Neutrophil (primary cell): ENCODE data around the gene KLK2.

Experiments used
- H3K27ac ChIP-seq: fragments of 200-600 bp; sonication (generic); 2 replicates; pipeline ENCODE4 v1.5.1; 2016; ENCODE audit warnings: mild to moderate bottlenecking, moderate library complexity
- H3K27me3 ChIP-seq: fragments of 200-600 bp; sonication (generic); 2 replicates; pipeline ENCODE4 v1.6.0; 2016; ENCODE audit warnings: mild to moderate bottlenecking
- H3K36me3 ChIP-seq: fragments of 200-600 bp; sonication (generic); 2 replicates; pipeline ENCODE4 v1.5.1; 2017
- H3K4me1 ChIP-seq, 2 experiments: fragments of 200-600 bp in 1 of 2; sonication (generic) in 1 of 2; 1 replicate in 1 of 2; 2 replicates in 1 of 2; pipeline versions ENCODE4 v1.5.1 to v1.6.1; 2013 to 2016; ENCODE audit warnings: low read depth in 1 of 2, low read length in 1 of 2, mild to moderate bottlenecking in 1 of 2, moderate library complexity in 1 of 2; ENCODE audit not compliant: control insufficient read depth in 1 of 2, insufficient read depth in 1 of 2
- H3K4me3 ChIP-seq, 2 experiments: fragments of 200-600 bp in 1 of 2; sonication (generic) in 1 of 2; 1 replicate in 1 of 2; 2 replicates in 1 of 2; pipeline ENCODE4 v1.5.1; 2013 to 2016; ENCODE audit warnings: low read depth in 1 of 2, low read length in 1 of 2, mild to moderate bottlenecking in 1 of 2, moderate library complexity in 1 of 2
- H3K9me3 ChIP-seq: fragments of 200-600 bp; sonication (generic); 2 replicates; pipeline ENCODE4 v1.5.1; 2016
- TF ChIP-seq, protein P1 (sequence below): fragments of 200-600 bp; sonication (generic); IDR thresholded peaks from 2 replicates; pipeline ENCODE4 v1.5.1; 2016; ENCODE audit warnings: antibody characterized with exemption

The KLK2 gene

DNA sequence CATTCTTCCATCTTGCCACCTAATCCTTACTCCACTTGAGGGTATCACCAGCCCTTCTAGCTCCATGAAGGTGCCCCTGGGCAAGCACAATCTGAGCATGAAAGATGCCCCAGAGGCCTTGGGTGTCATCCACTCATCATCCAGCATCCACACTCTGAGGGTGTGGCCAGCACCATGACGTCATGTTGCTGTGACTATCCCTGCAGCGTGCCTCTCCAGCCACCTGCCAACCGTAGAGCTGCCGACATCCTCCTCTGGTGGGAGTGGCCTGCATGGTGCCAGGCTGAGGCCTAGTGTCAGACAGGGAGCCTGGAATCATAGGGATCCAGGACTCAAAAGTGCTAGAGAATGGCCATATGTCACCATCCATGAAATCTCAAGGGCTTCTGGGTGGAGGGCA is 21.6 kb upstream of the KLK2 start:
- no peaks in the 10 kb centered on the region for H3K4me1 ChIP-seq
- no peaks in the 10 kb centered on the region for H3K9me3 ChIP-seq
- H3K4me3 ChIP-seq: no peak overlapping the region
- H3K36me3 ChIP-seq: no peaks in the 10 kb centered on the region
- TF ChIP-seq, protein P1, sequence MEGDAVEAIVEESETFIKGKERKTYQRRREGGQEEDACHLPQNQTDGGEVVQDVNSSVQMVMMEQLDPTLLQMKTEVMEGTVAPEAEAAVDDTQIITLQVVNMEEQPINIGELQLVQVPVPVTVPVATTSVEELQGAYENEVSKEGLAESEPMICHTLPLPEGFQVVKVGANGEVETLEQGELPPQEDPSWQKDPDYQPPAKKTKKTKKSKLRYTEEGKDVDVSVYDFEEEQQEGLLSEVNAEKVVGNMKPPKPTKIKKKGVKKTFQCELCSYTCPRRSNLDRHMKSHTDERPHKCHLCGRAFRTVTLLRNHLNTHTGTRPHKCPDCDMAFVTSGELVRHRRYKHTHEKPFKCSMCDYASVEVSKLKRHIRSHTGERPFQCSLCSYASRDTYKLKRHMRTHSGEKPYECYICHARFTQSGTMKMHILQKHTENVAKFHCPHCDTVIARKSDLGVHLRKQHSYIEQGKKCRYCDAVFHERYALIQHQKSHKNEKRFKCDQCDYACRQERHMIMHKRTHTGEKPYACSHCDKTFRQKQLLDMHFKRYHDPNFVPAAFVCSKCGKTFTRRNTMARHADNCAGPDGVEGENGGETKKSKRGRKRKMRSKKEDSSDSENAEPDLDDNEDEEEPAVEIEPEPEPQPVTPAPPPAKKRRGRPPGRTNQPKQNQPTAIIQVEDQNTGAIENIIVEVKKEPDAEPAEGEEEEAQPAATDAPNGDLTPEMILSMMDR: no peak
- no peak overlapping the region for H3K27ac ChIP-seq
- peaks cover 41% of the 10 kb centered on the region for H3K27me3 ChIP-seq

DNA sequence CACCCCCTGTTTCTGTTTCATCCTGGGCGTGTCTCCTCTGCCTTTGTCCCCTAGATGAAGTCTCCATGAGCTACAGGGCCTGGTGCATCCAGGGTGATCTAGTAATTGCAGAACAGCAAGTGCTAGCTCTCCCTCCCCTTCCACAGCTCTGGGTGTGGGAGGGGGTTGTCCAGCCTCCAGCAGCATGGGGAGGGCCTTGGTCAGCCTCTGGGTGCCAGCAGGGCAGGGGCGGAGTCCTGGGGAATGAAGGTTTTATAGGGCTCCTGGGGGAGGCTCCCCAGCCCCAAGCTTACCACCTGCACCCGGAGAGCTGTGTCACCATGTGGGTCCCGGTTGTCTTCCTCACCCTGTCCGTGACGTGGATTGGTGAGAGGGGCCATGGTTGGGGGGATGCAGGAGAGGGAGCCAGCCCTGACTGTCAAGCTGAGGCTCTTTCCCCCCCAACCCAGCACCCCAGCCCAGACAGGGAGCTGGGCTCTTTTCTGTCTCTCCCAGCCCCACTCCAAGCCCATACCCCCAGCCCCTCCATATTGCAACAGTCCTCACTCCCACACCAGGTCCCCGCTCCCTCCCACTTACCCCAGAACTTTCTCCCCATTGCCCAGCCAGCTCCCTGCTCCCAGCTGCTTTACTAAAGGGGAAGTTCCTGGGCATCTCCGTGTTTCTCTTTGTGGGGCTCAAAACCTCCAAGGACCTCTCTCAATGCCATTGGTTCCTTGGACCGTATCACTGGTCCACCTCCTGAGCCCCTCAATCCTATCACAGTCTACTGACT is 18.4 kb upstream of the KLK2 start, which contains the start of gene KLK3:
KLK3 (plus strand) TSS at position 280 of the 775 bp plus-strand sequence; CDS start at position 321, 41 bp downstream.
- Histone ChIP-seq H3K4me3 (no peak within 1 kb of the TSS), H3K4me1 (no peaks in the 10 kb centered on the region), H3K27ac (no peak within 1 kb of the TSS), H3K9me3 (no peaks in the 10 kb centered on the region), H3K36me3 (no peaks in the 10 kb centered on the region), H3K27me3 (peaks cover 53% of the 10 kb centered on the region)
- TF ChIP-seq, protein P1: no peak

DNA sequence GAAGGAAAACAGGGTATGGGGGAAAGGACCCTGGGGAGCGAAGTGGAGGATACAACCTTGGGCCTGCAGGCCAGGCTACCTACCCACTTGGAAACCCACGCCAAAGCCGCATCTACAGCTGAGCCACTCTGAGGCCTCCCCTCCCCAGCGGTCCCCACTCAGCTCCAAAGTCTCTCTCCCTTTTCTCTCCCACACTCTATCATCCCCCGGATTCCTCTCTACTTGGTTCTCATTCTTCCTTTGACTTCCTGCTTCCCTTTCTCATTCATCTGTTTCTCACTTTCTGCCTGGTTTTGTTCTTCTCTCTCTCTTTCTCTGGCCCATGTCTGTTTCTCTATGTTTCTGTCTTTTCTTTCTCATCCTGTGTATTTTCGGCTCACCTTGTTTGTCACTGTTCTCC is 15.9 kb upstream of the KLK2 start:
- Histone ChIP-seq H3K4me3 (no peak overlapping the region), H3K27ac (no peak overlapping the region), H3K36me3 (no peaks in the 10 kb centered on the region), H3K9me3 (no peaks in the 10 kb centered on the region), H3K4me1 (no peaks in the 10 kb centered on the region), H3K27me3 (peaks cover 47% of the 10 kb centered on the region)
- TF ChIP-seq, protein P1: no peak

DNA sequence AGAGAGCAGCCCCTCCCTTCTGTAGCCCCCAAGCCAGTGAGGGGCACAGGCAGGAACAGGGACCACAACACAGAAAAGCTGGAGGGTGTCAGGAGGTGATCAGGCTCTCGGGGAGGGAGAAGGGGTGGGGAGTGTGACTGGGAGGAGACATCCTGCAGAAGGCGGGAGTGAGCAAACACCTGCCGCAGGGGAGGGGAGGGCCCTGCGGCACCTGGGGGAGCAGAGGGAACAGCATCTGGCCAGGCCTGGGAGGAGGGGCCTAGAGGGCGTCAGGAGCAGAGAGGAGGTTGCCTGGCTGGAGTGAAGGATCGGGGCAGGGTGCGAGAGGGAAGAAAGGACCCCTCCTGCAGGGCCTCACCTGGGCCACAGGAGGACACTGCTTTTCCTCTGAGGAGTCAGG is 14.4 kb upstream of the KLK2 start:
- Histone ChIP-seq H3K27me3 (peaks cover 52% of the 10 kb centered on the region), H3K9me3 (no peaks in the 10 kb centered on the region), H3K4me3 (no peak overlapping the region), H3K27ac (no peak overlapping the region), H3K36me3 (no peaks in the 10 kb centered on the region), H3K4me1 (no peaks in the 10 kb centered on the region)
- TF ChIP-seq, protein P1: no peak

DNA sequence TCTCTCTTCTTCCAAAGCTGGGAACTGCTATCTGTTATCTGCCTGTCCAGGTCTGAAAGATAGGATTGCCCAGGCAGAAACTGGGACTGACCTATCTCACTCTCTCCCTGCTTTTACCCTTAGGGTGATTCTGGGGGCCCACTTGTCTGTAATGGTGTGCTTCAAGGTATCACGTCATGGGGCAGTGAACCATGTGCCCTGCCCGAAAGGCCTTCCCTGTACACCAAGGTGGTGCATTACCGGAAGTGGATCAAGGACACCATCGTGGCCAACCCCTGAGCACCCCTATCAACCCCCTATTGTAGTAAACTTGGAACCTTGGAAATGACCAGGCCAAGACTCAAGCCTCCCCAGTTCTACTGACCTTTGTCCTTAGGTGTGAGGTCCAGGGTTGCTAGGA is 13.4 kb upstream of the KLK2 start:
- TF ChIP-seq, protein P1: no peak
- Histone ChIP-seq H3K4me3 (no peak overlapping the region), H3K36me3 (no peaks in the 10 kb centered on the region), H3K27me3 (peaks cover 53% of the 10 kb centered on the region), H3K9me3 (no peaks in the 10 kb centered on the region), H3K27ac (no peak overlapping the region), H3K4me1 (no peaks in the 10 kb centered on the region)
